ENCODE data around the gene SCUBE1.

SCUBE1 gene

GRCh38 chr22:43325176-43325575 is 18.0 kb downstream of the SCUBE1 start:
- no peak for DNase-seq

- no peak for DNase-seq
Measured at GRCh38 chr22:43320943-43321900, 21.9 kb downstream of the SCUBE1 start.

GRCh38 chr22:43319661-43320486 is 23.3 kb downstream of the SCUBE1 start:
- DNase-seq = no peak

GRCh38 chr22:43317239-43317638 is 25.9 kb downstream of the SCUBE1 start:
- no peak for DNase-seq

GRCh38 chr22:43315687-43316217 is 27.4 kb downstream of the SCUBE1 start:
- DNase-seq = peak; percentile 29

- no peak for DNase-seq
Measured at GRCh38 chr22:43314611-43315010, 28.6 kb downstream of the SCUBE1 start.

- DNase-seq = no peak
Measured at GRCh38 chr22:43313890-43314474, 29.2 kb downstream of the SCUBE1 start.

- no peak for DNase-seq
Measured at GRCh38 chr22:43313244-43313889, 29.8 kb downstream of the SCUBE1 start.

GRCh38 chr22:43312608-43313007 is 30.6 kb downstream of the SCUBE1 start:
- DNase-seq = no peak

- DNase-seq = no peak
Measured at GRCh38 chr22:43310798-43311197, 32.4 kb downstream of the SCUBE1 start.

- no peak for DNase-seq
Measured at GRCh38 chr22:43310311-43310710, 32.9 kb downstream of the SCUBE1 start.

GRCh38 chr22:43308836-43309235 is 34.3 kb downstream of the SCUBE1 start:
- no peak for DNase-seq

GRCh38 chr22:43308060-43308830 is 34.9 kb downstream of the SCUBE1 start:
- no peak for DNase-seq

- DNase-seq = no peak
Measured at GRCh38 chr22:43305806-43306205, 37.4 kb downstream of the SCUBE1 start.

- DNase-seq = no peak
Measured at GRCh38 chr22:43304831-43305590, 38.2 kb downstream of the SCUBE1 start.

- DNase-seq = no peak
Measured at GRCh38 chr22:43303751-43304150, 39.4 kb downstream of the SCUBE1 start.

GRCh38 chr22:43303166-43303565 is 40.0 kb downstream of the SCUBE1 start:
- no peak for DNase-seq

- DNase-seq = no peak
Measured at GRCh38 chr22:43302531-43303041, 40.6 kb downstream of the SCUBE1 start.

- DNase-seq = no peak
Measured at GRCh38 chr22:43301866-43302265, 41.3 kb downstream of the SCUBE1 start.

GRCh38 chr22:43300891-43301676 is 42.1 kb downstream of the SCUBE1 start:
- DNase-seq = no peak

Measured in NCI-H146 (cell line).